GM21381 (cell line): ENCODE data around the gene LPP.

Source experiments
- ATAC-seq: cut with Tn5 transposase; IDR thresholded peaks from one replicate; pipeline ENCODE4 v1.9.1; 2021; ENCODE audit warnings: mild to moderate bottlenecking, moderate library complexity; ENCODE audit not compliant: unreplicated experiment

Gene LPP

GRCh38 chr3:188323067-188323842 is 169.3 kb downstream of the LPP start:
- ATAC-seq, result no peak

GRCh38 chr3:188326111-188326510 is 172.2 kb downstream of the LPP start:
- no peak for ATAC-seq

DNA sequence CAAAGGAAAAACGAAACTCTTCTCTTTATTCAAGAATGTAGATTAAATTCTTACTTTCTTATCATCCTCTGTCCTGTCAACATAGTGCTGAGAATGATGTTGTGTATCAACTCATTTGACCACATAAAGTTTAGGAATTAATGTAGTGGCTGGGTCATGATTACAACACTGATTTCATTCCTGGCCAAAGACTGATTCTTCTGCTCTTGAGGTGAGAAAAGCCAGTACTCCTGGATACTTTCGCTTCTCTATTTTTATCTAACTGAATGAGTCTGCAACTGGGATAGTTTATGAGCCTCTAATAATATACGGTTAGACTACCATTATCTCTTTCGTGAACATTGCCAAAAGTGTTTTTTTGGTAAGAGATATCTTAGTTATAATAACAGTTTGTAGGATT is 173.0 kb downstream of the LPP start:
- no peak for ATAC-seq

DNA sequence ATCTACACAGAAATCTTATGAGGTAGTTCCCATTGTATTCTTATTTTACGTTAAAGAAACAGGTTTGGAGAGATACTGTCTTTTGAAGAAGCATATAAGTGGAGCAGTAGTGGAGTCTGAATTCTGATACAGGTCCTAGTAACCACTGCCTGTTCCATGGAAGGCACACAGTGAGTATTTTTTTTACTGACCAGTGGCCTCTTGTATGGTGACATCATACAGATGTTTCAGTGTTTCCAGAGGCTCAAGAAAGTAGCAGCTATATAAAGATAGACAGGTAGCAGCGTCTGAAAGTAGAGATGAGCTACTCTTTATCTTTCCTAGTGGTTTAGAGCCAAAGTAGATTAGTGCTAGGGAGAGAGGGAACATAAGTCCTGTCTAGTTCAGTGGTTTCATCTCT is 173.5 kb downstream of the LPP start:
- ATAC-seq, result no peak

DNA sequence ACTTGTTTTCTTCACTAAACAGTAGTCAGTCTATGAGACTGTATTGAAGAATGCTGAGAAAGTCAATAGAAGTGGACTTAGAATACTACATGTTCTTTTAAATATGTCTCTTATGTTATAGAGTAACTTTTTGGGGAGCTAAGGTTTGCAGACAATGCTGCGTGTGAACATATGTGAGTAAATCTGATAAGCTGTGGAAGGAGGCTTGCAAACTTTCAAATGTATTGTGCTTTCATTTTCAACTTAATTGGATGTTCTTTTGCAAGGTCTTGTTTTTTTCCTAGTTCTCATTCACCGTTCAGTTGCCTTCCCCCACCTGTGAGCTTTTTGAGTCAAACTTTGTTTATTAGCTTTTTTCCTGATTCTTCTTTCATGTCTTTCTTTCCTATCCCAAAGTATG is 176.2 kb downstream of the LPP start:
- ATAC-seq, result no peak

GRCh38 chr3:188331166-188331565 is 177.2 kb downstream of the LPP start:
- no peak for ATAC-seq

DNA sequence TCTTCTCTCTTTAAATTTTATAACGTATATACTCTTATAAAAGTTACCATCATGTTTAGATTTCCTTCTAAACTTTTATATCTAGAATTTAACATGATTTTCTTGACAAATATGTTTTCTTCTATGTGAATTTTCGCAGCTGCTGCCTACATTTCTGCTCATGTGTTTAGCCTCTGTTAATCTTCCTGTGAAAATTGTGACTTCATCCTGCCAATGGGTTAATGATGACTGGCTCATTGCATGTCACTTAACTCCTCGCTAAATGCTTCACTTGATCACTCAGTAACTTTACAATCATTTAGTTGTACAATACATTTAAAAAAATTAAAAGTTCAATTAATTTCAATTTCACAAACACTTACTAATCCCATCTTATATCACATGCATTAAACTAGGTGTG is 178.1 kb downstream of the LPP start:
- ATAC-seq, result no peak

- ATAC-seq, result no peak
Observed at GRCh38 chr3:188335656-188336055, 181.7 kb downstream of the LPP start.

GRCh38 chr3:188336178-188336577 is 182.2 kb downstream of the LPP start:
- ATAC-seq, result no peak

- no peak for ATAC-seq
Observed at GRCh38 chr3:188337232-188337631, 183.3 kb downstream of the LPP start.

- no peak for ATAC-seq
Observed at GRCh38 chr3:188338086-188338485, 184.1 kb downstream of the LPP start.

DNA sequence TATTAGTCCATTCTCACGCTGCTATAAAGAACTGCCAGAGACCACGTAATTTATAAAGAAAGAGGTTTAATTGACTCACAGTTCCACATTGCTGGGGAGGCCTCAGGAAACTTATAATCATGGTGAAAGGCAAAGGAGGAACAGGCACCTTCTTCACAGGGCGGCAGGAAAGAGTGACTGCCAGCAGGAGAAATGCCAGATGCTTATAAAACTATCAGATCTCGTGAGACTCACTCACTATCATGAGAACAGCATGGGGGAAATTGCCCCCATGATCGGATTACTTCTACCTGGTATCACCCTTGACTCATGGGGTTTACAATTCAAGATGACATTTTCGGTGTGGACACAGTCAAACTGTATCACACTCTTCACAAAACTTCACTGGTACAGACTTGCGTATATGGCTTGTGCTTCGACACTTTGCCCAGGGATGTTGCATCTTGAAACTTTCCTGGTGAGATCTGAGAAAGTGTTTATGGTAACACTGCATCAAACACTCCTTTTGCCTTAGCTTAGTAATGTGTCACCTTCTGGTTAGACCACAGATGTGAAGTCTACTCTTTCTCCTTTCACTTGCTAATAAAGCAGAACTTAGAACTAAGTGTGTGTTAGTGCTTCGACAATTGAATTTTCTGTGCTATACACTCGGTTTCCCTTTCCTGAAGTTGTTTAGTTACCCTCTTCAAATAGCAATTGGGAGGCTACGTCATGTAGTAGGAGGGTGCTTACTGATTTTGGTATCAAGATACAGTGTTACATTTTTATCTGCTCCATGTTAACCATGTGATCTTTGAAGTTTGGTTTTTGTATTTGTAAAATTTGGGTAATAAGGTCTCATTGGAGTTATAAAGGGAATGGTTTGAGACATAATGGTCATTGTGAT is 185.7 kb downstream of the LPP start:
- peak; percentile 78 for ATAC-seq

DNA sequence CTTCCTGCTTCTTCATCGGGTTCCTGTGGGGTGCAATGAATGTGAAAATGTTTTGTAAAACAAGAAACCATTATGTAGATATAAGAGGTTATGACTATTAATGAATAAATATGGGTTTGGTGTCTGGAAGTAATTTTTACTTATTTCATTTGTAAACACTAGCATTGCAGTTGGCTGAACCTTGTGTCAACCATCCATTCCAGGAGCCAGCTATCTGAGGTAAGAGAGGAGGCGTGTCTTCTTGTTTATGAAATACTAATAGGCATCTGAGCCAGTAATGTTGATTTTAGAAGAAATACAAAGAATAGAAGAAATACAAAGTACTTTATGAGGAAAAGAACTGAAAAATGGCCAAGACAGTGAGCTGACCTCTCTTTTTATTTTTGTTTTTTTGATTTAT is 187.5 kb downstream of the LPP start:
- no peak for ATAC-seq

- no peak for ATAC-seq
Observed at GRCh38 chr3:188342991-188343732, 189.2 kb downstream of the LPP start.

GRCh38 chr3:188343894-188344293 is 189.9 kb downstream of the LPP start:
- no peak for ATAC-seq

GRCh38 chr3:188345223-188345622 is 191.3 kb downstream of the LPP start:
- no peak for ATAC-seq

GRCh38 chr3:188348435-188349244 is 194.7 kb downstream of the LPP start:
- no peak for ATAC-seq

DNA sequence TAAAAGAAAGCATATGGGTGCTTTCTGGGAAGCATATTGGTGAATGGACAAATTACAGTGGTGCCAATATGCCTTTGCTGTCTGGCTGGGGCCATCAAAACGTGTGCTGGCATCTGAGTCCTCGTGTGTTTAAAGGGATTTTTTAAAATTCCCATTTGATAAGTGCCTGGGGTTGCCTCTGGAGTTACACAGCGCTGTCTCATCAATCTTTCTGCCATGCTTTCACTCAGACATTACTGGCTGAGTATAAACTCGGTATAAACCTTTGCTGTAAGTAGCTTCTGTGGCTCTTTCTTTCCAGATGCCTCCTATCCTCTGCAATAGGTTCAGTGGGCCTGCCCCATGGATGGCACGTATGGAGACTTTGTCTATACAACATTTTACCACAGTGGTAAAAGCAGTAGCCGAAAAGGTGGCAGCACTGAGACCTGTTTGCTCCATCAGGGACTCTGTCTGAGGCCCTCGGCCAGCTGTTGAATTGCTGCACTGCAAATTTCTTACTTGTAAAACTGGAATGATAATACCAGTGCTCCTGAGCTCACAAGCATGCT is 195.5 kb downstream of the LPP start:
- no peak for ATAC-seq

- ATAC-seq, result no peak
Observed at GRCh38 chr3:188349933-188350332, 196.0 kb downstream of the LPP start.

- no peak for ATAC-seq
Observed at GRCh38 chr3:188350961-188351360, 197.0 kb downstream of the LPP start.
